OCI-LY1 (cell line): ENCODE measurements around the gene ALDH1A1.

ENCODE experiments used
- H2AFZ ChIP-seq: fragments of 200-600 bp; sonication (generic), shearing (Covaris generic); 2 replicates; pipeline ENCODE4 v1.6.0; 2014; ENCODE audit warnings: antibody characterized with exemption, mild to moderate bottlenecking, low read length
- H3F3A ChIP-seq: fragments of 200-600 bp; sonication (generic), shearing (Covaris generic); 2 replicates; pipeline ENCODE4 v1.6.0; 2014; ENCODE audit warnings: mild to moderate bottlenecking, antibody characterized with exemption, low read length, moderate library complexity; ENCODE audit not compliant: insufficient read depth
- H3K27ac ChIP-seq: fragments of 200-600 bp; sonication (generic); 2 replicates; pipeline ENCODE4 v1.5.1; 2014; ENCODE audit warnings: low read length, mixed run types, mild to moderate bottlenecking, low read depth; ENCODE audit not compliant: poor library complexity, severe bottlenecking
- H3K27me3 ChIP-seq: fragments of 200-600 bp; sonication (generic); 2 replicates; pipeline ENCODE4 v1.6.0; 2014; ENCODE audit warnings: antibody characterized with exemption, mild to moderate bottlenecking, low read length, moderate library complexity; ENCODE audit not compliant: insufficient read depth
- H3K36me3 ChIP-seq: fragments of 200-600 bp; sonication (generic); 2 replicates; pipeline ENCODE4 v1.6.1; 2014; ENCODE audit warnings: mild to moderate bottlenecking, antibody characterized with exemption, low read length, moderate library complexity, mixed read lengths; ENCODE audit not compliant: insufficient read depth
- H3K4me1 ChIP-seq: fragments of 200-600 bp; sonication (generic); 2 replicates; pipeline ENCODE4 v1.5.1; 2014; ENCODE audit warnings: mild to moderate bottlenecking, low read length, moderate library complexity; ENCODE audit not compliant: insufficient read depth, severe bottlenecking
- H3K4me2 ChIP-seq: fragments of 200-600 bp; sonication (generic), shearing (Covaris generic); 2 replicates; pipeline ENCODE4 v1.6.1; 2014; ENCODE audit warnings: low read length
- H3K4me3 ChIP-seq: fragments of 200-600 bp; sonication (generic); 2 replicates; pipeline ENCODE4 v1.5.1; 2014; ENCODE audit warnings: low read length, low read depth, mild to moderate bottlenecking, mixed read lengths; ENCODE audit not compliant: poor library complexity, severe bottlenecking
- H3K79me2 ChIP-seq: fragments of 200-600 bp; shearing (Covaris generic); 2 replicates; pipeline ENCODE4 v1.6.1; 2016; ENCODE audit warnings: mixed run types, low read length, mixed read lengths; ENCODE audit not compliant: insufficient read depth
- H3K9ac ChIP-seq: fragments of 200-600 bp; sonication (generic), shearing (Covaris generic); 2 replicates; pipeline ENCODE4 v1.6.1; 2014; ENCODE audit warnings: mild to moderate bottlenecking, low read length, mixed read lengths
- H3K9me2 ChIP-seq: fragments of 200-600 bp; sonication (generic), shearing (Covaris generic); 2 replicates; pipeline ENCODE4 v1.6.1; 2014; ENCODE audit warnings: low read depth, mild to moderate bottlenecking, low read length, mixed read lengths
- H3K9me3 ChIP-seq: fragments of 200-600 bp; shearing (Covaris generic); 2 replicates; pipeline ENCODE4 v1.6.1; 2014; ENCODE audit warnings: low read length, mixed read lengths
- H4K20me1 ChIP-seq: fragments of 200-600 bp; sonication (generic), shearing (Covaris generic); 2 replicates; pipeline ENCODE4 v1.6.0; 2016; ENCODE audit warnings: mild to moderate bottlenecking, low read length; ENCODE audit not compliant: insufficient read depth
- CTCF ChIP-seq: fragments of 200-600 bp; sonication (generic), shearing (Covaris generic); IDR thresholded peaks from 2 replicates; pipeline ENCODE4 v1.5.1; 2017; ENCODE audit warnings: mild to moderate bottlenecking, antibody characterized with exemption, low read length, moderate library complexity, mixed read lengths
- EZH2 ChIP-seq: fragments of 200-600 bp; sonication (generic), shearing (Covaris generic); IDR thresholded peaks from 2 replicates; pipeline ENCODE4 v1.8.0; 2017; ENCODE audit warnings: borderline replicate concordance, mixed run types, mild to moderate bottlenecking, antibody characterized with exemption, low read length, moderate library complexity, mixed read lengths

The ALDH1A1 gene

GRCh38 chr9:72891043-72891442 lies 61.8 kb downstream of the ALDH1A1 start:
- Histone ChIP-seq H3K4me3 (no peak overlapping the region), H2AFZ (no peak overlapping the region), H3K27ac (no peak overlapping the region), H3K4me2 (no peak overlapping the region), H3K9me3 (no peaks in the 10 kb centered on the region), H3K79me2 (no peaks in the 10 kb centered on the region), H3F3A (no peaks in the 10 kb centered on the region), H3K9ac (no peak overlapping the region), H3K36me3 (no peaks in the 10 kb centered on the region), H3K9me2 (no peaks in the 10 kb centered on the region), H3K27me3 (no peaks in the 10 kb centered on the region), H3K4me1 (no peaks in the 10 kb centered on the region), H4K20me1 (no peaks in the 10 kb centered on the region)
- no peak for TF ChIP-seq CTCF
- TF ChIP-seq EZH2 = no peak

GRCh38 chr9:72888943-72889342 lies 63.9 kb downstream of the ALDH1A1 start:
- H3K4me2 ChIP-seq = no peak overlapping the region
- H3F3A ChIP-seq = no peaks in the 10 kb centered on the region
- no peaks in the 10 kb centered on the region for H3K27me3 ChIP-seq
- no peak overlapping the region for H2AFZ ChIP-seq
- no peaks in the 10 kb centered on the region for H3K4me1 ChIP-seq
- no peaks in the 10 kb centered on the region for H3K9me3 ChIP-seq
- no peaks in the 10 kb centered on the region for H3K79me2 ChIP-seq
- H3K36me3 ChIP-seq = no peaks in the 10 kb centered on the region
- H3K4me3 ChIP-seq = no peak overlapping the region
- no peaks in the 10 kb centered on the region for H3K9me2 ChIP-seq
- no peak overlapping the region for H3K9ac ChIP-seq
- H3K27ac ChIP-seq = no peak overlapping the region
- no peak for TF ChIP-seq CTCF
- no peak for TF ChIP-seq EZH2
- no peaks in the 10 kb centered on the region for H4K20me1 ChIP-seq

- no peak overlapping the region for H3K4me2 ChIP-seq
- no peaks in the 10 kb centered on the region for H3F3A ChIP-seq
- no peak overlapping the region for H3K27ac ChIP-seq
- TF ChIP-seq EZH2 (no peak), CTCF (no peak)
- no peaks in the 10 kb centered on the region for H4K20me1 ChIP-seq
- no peaks in the 10 kb centered on the region for H3K36me3 ChIP-seq
- H3K9ac ChIP-seq = no peak overlapping the region
- H3K4me3 ChIP-seq = no peak overlapping the region
- H3K79me2 ChIP-seq = no peaks in the 10 kb centered on the region
- H3K4me1 ChIP-seq = no peaks in the 10 kb centered on the region
- H3K9me2 ChIP-seq = no peaks in the 10 kb centered on the region
- no peaks in the 10 kb centered on the region for H3K9me3 ChIP-seq
- no peak overlapping the region for H2AFZ ChIP-seq
- H3K27me3 ChIP-seq = no peaks in the 10 kb centered on the region
Measured at GRCh38 chr9:72888067-72888466, 64.8 kb downstream of the ALDH1A1 start.
